ENCODE results near the gene OPN1MW3. TPM values are rescaled to one million over a fixed set of nuclear protein-coding genes. Genes with fewer than 3 reads are reported as not detected.
"Not testable (repeated sequence)": the region's sequence is repeated elsewhere in the genome, so short reads cannot be mapped to it uniquely, and the experiment has no call there.

The OPN1MW3 gene
- polyA plus RNA-seq = not detected

DNA sequence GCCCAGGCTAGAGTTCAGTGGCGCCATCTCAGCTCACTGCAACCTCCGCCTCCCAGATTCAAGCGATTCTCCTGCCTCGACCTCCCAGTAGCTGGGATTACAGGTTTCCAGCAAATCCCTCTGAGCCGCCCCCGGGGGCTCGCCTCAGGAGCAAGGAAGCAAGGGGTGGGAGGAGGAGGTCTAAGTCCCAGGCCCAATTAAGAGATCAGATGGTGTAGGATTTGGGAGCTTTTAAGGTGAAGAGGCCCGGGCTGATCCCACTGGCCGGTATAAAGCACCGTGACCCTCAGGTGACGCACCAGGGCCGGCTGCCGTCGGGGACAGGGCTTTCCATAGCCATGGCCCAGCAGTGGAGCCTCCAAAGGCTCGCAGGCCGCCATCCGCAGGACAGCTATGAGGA is at the start of gene OPN1MW3:
Gene OPN1MW3, plus strand, starts transcription at position 301 of the 400 bp plus-strand sequence. Its CDS starts 38 bp downstream, at position 339.
- H3K27ac ChIP-seq (ENCODE audit: low read depth, low read length) = not testable (repeated sequence)
- WGBS, 3 donors = no CpG with 5 or more reads among the region's 17 CpGs

DNA sequence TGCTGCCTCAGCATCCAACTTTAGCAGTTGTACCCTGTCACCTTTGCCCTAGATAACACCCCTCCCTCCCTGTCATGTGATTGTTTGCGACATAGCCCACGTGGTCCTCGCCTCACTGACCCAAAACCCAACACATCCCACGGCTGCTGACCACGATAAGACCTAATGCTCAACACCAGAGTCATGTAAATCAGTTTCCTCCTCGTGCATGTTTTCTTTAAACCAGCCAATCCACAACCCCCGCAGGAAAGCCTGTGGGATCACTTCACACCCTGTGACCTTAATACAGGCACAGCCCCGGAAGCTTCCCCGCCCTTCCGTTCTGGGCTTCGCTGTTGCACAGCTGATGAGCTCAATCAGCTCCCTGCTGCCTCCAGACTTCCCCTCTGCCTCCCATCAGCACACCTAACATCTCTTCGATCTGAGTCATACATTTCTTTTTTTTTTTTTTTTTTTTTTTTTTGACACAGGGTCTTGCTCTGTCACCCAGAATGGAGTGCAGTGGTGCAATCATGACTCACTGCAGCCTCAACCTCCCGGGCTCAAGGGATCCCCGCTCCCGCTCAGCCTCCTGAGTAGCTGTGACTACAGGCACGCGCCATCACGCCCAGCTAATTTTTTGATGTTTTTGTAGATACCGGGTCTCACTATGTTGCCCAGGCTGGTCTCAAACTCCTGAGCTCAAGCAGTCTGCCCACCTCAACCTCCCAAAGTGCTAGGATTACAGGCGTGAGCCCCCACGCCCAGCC is 47.5 kb upstream of the OPN1MW3 start:
- no CpG with 5 or more reads among the region's 21 CpGs for WGBS, 3 donors
- H3K27ac ChIP-seq (ENCODE audit: low read depth, low read length) = not testable (repeated sequence)

DNA sequence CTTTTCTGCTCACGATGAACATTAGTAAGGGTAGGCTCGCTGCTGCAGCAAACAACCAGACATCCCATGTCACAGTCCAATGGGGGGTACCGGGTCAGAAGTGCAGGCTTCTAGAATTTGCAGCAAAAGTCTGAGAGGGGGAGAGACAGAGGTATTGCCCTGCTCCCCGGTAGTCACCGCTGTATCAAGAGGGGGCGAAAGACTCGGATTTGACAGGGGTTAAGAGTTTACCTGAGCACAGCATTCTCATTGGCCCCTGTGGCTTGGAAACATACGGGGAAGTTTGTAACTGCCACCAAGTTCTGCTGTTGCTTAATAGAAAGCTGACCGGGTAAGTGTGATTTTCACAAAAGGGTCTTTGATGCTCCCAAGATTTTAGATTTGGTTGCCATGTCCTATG is 46.3 kb upstream of the OPN1MW3 start:
- WGBS, 3 donors = 81 to 86% (median 81%) methylated on average over 3 to 5 of the region's 9 CpGs
- H3K27ac ChIP-seq (ENCODE audit: low read depth, low read length) = not testable (repeated sequence)

DNA sequence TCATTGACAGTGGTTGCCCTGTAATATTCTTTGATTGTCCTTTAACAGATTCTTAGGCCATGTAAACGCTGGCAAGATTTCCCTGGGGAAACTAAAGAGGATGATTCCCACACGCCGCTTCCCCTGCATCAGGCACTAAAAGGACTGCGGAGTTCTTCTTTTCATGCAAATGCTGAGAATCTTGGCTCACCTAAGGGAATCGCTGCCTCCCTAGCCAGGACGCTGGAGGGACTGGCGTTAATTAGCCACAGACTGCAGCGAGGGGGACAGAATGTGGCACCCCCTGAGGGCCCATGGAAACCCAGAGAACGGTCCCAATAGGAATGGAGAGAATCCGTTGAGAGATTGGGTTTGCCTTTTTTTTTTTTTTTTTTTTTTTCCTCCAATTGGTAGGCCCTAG is 45.9 kb upstream of the OPN1MW3 start:
- no CpG with 5 or more reads among the region's 10 CpGs for WGBS, 3 donors

DNA sequence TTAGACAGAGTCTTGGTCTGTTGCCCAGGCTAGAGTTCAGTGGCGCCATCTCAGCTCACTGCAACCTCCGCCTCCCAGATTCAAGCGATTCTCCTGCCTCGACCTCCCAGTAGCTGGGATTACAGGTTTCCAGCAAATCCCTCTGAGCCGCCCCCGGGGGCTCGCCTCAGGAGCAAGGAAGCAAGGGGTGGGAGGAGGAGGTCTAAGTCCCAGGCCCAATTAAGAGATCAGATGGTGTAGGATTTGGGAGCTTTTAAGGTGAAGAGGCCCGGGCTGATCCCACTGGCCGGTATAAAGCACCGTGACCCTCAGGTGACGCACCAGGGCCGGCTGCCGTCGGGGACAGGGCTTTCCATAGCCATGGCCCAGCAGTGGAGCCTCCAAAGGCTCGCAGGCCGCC is 37.9 kb upstream of the OPN1MW3 start, which contains the start of gene OPN1MW2:
Gene OPN1MW2, plus strand, starts transcription at position 301 of the 400 bp plus-strand sequence. Its CDS starts 60 bp downstream, at position 361.
- WGBS, 3 donors = no CpG with 5 or more reads among the region's 16 CpGs
- not testable (repeated sequence) for H3K27ac ChIP-seq (ENCODE audit: low read depth, low read length)

More for the DNA sequence above, 45.9 kb upstream of the OPN1MW3 start:
- not testable (repeated sequence) for H3K27ac ChIP-seq (ENCODE audit: low read depth, low read length)

DNA sequence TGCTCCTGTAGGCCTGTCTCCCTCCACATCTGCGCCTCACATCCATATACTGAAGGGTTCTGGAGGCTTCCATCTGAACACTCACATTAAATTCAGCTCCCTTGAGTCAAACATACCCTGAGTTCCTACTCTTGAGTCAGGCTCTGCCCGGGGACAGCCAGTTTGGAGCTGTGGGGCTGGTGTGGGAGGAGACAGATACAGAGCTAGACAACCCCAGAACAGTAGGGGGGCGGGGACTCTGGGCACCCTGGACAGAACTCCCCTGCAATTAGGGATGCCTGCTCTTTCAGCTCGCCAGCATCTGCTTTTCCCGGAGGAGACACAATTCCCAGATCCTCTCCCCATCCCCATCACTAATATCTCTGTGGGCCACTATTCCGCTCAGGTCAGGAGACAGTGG is 32.1 kb upstream of the OPN1MW3 start:
- H3K27ac ChIP-seq (ENCODE audit: low read depth, low read length) = not testable (repeated sequence)
- no CpG with 5 or more reads among the region's 6 CpGs for WGBS, 3 donors

DNA sequence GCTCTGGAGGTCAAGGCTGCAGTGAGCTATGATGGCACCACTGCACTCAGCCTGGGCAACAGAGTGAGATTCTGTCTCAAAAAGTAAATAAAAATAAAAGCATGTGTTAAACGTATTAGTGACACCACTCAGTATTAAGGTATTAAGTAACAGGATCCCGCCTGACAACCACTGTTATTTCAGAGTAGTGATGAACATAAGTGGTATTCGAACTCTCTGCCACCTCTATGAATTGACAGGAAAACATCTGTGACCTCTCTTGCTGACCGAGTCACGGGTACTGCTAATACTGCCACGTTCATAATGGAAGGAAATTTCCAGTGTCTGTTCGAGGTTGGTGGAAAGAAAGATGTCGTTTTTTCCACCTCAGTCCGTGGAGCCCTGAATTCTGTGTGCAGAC is 30.7 kb upstream of the OPN1MW3 start:
- H3K27ac ChIP-seq (ENCODE audit: low read depth, low read length) = not testable (repeated sequence)
- WGBS, 3 donors = no CpG with 5 or more reads among the region's 9 CpGs

DNA sequence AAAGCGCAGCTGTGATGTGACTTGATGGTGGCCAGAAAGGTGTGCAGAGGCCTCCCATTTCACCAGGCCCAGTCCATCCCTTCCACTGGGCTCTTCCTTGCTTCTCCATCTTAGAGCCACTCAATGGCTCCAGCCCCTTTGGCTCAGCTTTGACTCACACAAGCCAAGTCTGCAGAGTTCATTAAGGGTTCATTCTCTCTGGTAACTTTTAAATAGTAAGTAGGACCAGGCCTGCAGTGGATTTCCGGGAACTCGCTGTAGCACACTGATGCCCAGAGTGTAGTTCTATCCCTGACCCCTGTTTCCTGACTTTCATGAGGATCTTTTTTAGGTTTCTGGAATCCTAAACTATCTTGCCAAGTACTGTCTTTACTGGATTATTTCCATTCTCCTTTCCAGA is 25.9 kb upstream of the OPN1MW3 start:
- no CpG with 5 or more reads among the region's 3 CpGs for WGBS, 3 donors

DNA sequence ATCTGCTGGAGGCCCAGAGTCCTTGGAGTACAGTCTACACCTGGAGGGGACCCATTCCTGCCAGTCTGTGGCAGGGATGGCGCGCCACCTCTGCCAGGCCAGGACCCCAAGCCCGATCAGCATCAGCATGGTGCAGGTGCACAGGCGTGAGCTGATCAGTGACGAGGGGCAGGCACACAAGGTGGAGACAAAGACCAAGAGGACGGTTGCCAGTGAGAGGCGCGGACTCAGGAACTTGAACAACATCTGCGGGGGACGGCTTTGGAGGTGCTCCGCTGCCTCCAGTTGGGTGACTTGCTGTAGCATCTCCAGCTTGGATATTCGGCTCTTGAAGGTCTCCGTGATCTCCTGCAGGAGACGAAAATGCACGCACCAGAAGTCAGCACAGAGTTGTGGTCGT is 23.8 kb upstream of the OPN1MW3 start:
- not testable (repeated sequence) for H3K27ac ChIP-seq (ENCODE audit: low read depth, low read length)
- no CpG with 5 or more reads among the region's 16 CpGs for WGBS, 3 donors

More for the DNA sequence above, 25.9 kb upstream of the OPN1MW3 start:
- not testable (repeated sequence) for H3K27ac ChIP-seq (ENCODE audit: low read depth, low read length)

DNA sequence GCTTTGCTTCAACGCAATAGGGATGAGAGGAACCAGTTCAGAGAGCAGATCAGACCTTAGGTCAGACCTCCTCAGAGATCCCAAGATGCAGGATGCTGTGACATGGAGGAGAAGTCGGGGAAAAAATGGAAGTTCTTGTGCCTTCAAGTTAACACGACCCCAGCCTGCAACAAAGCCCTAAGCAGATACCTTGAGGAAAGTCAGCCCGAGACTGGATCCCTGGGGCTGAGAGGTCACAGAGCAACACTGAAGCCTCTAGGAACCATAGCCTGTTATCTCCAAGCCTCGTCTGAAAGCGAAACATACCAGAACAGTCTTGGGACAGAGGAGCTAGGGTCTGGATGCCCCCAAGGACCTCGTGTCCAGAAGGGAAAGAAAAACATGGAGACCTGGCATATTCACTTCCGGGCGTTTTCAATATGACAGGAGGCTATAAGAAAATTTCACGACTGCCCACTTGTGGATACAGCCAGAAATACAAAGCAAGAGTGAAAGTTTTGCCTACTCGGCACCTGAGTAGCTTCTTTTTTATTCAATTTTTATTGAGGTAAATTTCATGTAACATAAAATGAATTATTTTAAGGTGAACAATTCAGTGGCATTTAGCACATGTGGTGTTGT is 18.3 kb upstream of the OPN1MW3 start:
- 69 to 82% methylated on average over 6 to 8 of the region's 11 CpGs; no CpG with 5 or more reads in 1 of the 3 donors for WGBS, 3 donors
- H3K27ac ChIP-seq (ENCODE audit: low read depth, low read length) = not testable (repeated sequence)

DNA sequence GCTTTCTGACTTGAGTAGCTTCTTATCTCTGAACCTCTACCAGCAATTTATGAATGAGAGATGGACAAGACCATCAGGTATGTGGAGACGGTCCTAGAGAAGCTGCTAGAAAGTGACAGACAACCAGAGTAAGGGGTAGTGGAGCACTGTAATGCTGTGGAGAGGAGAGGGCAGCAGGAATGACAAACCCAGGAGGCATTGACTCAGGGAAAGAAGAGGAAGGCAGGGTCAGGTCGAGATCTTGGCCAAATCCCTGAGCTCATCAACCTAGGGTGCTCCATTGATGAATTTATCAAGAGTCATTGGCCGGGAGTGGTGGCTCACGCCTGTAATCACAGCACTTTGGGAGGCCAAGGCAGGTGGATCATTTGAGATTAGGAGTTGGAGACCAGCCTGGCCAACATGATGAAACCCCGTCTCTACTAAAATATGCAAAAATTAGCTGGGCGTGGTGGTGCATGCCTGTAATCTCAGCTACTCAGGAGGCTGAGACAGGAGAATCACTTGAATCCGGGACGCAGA is 17.3 kb upstream of the OPN1MW3 start:
- not testable (repeated sequence) for H3K27ac ChIP-seq (ENCODE audit: low read depth, low read length)
- WGBS, 3 donors = 81 to 82% methylated on average over 6 of the region's 8 CpGs; no CpG with 5 or more reads in 1 of the 3 donors

DNA sequence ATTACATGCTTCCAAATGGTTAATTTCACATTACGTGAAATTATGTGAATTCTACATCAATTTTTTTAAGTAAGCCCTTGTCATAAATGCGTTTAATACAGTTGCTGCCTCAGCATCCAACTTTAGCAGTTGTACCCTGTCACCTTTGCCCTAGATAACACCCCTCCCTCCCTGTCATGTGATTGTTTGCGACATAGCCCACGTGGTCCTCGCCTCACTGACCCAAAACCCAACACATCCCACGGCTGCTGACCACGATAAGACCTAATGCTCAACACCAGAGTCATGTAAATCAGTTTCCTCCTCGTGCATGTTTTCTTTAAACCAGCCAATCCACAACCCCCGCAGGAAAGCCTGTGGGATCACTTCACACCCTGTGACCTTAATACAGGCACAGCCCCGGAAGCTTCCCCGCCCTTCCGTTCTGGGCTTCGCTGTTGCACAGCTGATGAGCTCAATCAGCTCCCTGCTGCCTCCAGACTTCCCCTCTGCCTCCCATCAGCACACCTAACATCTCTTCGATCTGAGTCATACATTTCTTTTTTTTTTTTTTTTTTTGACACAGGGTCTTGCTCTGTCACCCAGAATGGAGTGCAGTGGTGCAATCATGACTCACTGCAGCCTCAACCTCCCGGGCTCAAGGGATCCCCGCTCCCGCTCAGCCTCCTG is 9.9 kb upstream of the OPN1MW3 start:
- not testable (repeated sequence) for H3K27ac ChIP-seq (ENCODE audit: low read depth, low read length)
- WGBS, 3 donors = no CpG with 5 or more reads among the region's 17 CpGs

DNA sequence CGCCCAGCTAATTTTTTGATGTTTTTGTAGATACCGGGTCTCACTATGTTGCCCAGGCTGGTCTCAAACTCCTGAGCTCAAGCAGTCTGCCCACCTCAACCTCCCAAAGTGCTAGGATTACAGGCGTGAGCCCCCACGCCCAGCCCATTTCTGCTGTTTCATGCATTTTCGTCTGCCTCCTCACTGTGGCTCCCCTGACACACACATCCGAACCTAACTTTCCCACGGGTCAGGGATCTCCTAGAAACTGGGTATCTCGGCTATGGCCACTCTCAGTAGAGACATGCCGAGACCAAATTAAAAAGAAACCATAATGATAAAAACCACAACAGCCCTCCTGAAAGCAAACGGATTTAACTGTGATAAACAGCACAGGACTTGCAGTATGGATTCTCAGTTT is 9.3 kb upstream of the OPN1MW3 start:
- not testable (repeated sequence) for H3K27ac ChIP-seq (ENCODE audit: low read depth, low read length)
- no CpG with 5 or more reads among the region's 10 CpGs for WGBS, 3 donors

DNA sequence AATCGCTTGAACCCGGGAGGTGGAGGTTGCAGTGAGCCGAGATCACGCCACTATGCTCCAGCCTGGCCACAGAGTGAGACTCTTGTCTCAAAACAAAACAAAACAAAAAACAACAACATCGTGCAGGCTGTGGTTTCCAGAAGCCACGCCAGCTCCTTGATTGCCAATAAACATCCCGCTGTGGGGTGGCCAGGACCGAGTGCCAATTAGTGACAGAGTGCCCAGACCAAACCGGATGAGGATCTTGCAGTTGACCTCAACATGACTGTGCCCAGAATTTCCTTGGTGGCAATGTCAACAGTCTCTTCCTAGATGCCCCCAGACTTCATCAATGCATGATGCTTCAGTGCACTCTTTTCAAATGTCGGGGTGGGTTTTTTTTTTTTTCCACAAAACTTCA is 1.3 kb downstream of the OPN1MW3 start:
- not testable (repeated sequence) for H3K27ac ChIP-seq (ENCODE audit: low read depth, low read length)
- WGBS, 3 donors = no CpG with 5 or more reads among the region's 10 CpGs

DNA sequence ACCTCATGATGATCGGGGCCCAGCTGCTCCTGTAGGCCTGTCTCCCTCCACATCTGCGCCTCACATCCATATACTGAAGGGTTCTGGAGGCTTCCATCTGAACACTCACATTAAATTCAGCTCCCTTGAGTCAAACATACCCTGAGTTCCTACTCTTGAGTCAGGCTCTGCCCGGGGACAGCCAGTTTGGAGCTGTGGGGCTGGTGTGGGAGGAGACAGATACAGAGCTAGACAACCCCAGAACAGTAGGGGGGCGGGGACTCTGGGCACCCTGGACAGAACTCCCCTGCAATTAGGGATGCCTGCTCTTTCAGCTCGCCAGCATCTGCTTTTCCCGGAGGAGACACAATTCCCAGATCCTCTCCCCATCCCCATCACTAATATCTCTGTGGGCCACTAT is 5.7 kb downstream of the OPN1MW3 start:
- WGBS, 3 donors = no CpG with 5 or more reads among the region's 6 CpGs
- not testable (repeated sequence) for H3K27ac ChIP-seq (ENCODE audit: low read depth, low read length)

DNA sequence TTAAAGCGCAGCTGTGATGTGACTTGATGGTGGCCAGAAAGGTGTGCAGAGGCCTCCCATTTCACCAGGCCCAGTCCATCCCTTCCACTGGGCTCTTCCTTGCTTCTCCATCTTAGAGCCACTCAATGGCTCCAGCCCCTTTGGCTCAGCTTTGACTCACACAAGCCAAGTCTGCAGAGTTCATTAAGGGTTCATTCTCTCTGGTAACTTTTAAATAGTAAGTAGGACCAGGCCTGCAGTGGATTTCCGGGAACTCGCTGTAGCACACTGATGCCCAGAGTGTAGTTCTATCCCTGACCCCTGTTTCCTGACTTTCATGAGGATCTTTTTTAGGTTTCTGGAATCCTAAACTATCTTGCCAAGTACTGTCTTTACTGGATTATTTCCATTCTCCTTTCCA is 11.9 kb downstream of the OPN1MW3 start:
- not testable (repeated sequence) for H3K27ac ChIP-seq (ENCODE audit: low read depth, low read length)
- no CpG with 5 or more reads among the region's 3 CpGs for WGBS, 3 donors

DNA sequence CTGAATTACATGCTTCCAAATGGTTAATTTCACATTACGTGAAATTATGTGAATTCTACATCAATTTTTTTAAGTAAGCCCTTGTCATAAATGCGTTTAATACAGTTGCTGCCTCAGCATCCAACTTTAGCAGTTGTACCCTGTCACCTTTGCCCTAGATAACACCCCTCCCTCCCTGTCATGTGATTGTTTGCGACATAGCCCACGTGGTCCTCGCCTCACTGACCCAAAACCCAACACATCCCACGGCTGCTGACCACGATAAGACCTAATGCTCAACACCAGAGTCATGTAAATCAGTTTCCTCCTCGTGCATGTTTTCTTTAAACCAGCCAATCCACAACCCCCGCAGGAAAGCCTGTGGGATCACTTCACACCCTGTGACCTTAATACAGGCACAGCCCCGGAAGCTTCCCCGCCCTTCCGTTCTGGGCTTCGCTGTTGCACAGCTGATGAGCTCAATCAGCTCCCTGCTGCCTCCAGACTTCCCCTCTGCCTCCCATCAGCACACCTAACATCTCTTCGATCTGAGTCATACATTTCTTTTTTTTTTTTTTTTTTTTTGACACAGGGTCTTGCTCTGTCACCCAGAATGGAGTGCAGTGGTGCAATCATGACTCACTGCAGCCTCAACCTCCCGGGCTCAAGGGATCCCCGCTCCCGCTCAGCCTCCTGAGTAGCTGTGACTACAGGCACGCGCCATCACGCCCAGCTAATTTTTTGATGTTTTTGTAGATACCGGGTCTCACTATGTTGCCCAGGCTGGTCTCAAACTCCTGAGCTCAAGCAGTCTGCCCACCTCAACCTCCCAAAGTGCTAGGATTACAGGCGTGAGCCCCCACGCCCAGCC is 27.3 kb downstream of the OPN1MW3 start:
- H3K27ac ChIP-seq (ENCODE audit: low read depth, low read length) = not testable (repeated sequence)
- WGBS, 3 donors = no CpG with 5 or more reads among the region's 23 CpGs

DNA sequence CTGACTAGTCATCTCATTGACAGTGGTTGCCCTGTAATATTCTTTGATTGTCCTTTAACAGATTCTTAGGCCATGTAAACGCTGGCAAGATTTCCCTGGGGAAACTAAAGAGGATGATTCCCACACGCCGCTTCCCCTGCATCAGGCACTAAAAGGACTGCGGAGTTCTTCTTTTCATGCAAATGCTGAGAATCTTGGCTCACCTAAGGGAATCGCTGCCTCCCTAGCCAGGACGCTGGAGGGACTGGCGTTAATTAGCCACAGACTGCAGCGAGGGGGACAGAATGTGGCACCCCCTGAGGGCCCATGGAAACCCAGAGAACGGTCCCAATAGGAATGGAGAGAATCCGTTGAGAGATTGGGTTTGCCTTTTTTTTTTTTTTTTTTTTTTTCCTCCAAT is 29.0 kb downstream of the OPN1MW3 start:
- WGBS, 3 donors = no CpG with 5 or more reads among the region's 10 CpGs
- not testable (repeated sequence) for H3K27ac ChIP-seq (ENCODE audit: low read depth, low read length)
